Stimulated activated CD8-positive, alpha-beta memory T cell treated with anti-CD3 and anti-CD28 coated beads, Interleukin-15, amount 100 ng/mL, for 48 hours (primary cell): ENCODE measurements around the gene NUP210L.

Experiments
- DNase-seq, 2 donors: peaks; one replicate each; pipeline ENCODE4 v3.0.0-alpha.2; 2020; ENCODE audit warnings: low read depth in 2 of 2

Gene NUP210L

GRCh38 chr1:153945131-153945794 lies 209.6 kb downstream of the NUP210L start:
- DNase-seq, result peak; percentile 66

- no peak for DNase-seq
These were observed 210.1 kb downstream of the NUP210L start for GRCh38 chr1:153944827-153945117.

GRCh38 chr1:153944005-153944826 lies 210.7 kb downstream of the NUP210L start:
- DNase-seq, result no peak

GRCh38 chr1:153942766-153943549 lies 211.9 kb downstream of the NUP210L start:
- DNase-seq, result no peak
